Gastrocnemius medialis (tissue), 4 donors: ENCODE data around the gene SLC22A12.

ENCODE experiments used
- POLR2A ChIP-seq, 2 donors: fragments of 450-650 bp; IDR thresholded peaks; one replicate each; pipeline ENCODE4 v1.6.1; 2017; ENCODE audit warnings: antibody characterized with exemption in 2 of 2, mild to moderate bottlenecking in 2 of 2, moderate library complexity in 2 of 2
- TF ChIP-seq, protein P1 (sequence below), 5 experiments: fragments of 450-650 bp in 3 of 5; fragments of 200-600 bp in 2 of 5; sonication (generic) in 2 of 5; IDR thresholded peaks in 4 of 5; conservative IDR thresholded peaks in 1 of 5; 1 replicate in 4 of 5; 2 replicates in 1 of 5; pipeline ENCODE4 v1.5.1; 2016 to 2019; ENCODE audit warnings: antibody characterized with exemption in 5 of 5, mild to moderate bottlenecking in 3 of 5, moderate library complexity in 3 of 5

DNA sequence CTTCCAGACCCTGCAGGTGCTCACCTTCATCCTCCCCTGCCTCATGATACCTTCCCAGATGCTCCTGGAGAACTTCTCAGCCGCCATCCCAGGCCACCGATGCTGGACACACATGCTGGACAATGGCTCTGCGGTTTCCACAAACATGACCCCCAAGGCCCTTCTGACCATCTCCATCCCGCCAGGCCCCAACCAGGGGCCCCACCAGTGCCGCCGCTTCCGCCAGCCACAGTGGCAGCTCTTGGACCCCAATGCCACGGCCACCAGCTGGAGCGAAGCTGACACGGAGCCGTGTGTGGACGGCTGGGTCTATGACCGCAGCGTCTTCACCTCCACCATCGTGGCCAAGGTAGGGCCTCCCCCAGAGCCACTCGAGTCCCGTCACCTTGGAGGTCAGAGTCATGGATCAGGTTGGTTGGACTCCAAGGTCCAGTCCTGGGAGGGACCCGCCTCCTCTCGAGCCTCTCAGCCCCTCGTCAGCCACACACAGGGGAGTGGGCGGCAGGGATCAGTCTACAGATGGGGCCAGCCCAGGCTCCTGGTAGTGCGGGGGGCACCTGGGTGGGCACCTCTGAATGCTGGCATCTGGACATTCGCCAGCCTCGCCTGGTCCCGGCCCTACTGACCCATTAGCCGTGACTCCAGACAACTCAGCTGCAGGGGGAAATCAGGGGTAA, 34.8 kb upstream of the SLC22A12 start:
- TF ChIP-seq, protein P1, sequence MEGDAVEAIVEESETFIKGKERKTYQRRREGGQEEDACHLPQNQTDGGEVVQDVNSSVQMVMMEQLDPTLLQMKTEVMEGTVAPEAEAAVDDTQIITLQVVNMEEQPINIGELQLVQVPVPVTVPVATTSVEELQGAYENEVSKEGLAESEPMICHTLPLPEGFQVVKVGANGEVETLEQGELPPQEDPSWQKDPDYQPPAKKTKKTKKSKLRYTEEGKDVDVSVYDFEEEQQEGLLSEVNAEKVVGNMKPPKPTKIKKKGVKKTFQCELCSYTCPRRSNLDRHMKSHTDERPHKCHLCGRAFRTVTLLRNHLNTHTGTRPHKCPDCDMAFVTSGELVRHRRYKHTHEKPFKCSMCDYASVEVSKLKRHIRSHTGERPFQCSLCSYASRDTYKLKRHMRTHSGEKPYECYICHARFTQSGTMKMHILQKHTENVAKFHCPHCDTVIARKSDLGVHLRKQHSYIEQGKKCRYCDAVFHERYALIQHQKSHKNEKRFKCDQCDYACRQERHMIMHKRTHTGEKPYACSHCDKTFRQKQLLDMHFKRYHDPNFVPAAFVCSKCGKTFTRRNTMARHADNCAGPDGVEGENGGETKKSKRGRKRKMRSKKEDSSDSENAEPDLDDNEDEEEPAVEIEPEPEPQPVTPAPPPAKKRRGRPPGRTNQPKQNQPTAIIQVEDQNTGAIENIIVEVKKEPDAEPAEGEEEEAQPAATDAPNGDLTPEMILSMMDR (IDR thresholded peaks at IDR 0.05 in 4 of 5, conservative IDR thresholded peaks at IDR 0.05 in 1 of 5), result no peak
- TF ChIP-seq POLR2A (IDR thresholded peaks at IDR 0.05), result no peak
